ENCODE results near the gene NGFR.
A peak's percentile ranks its signal among the peaks of the same experiment; 100 is the strongest.

Gene NGFR, protein sequence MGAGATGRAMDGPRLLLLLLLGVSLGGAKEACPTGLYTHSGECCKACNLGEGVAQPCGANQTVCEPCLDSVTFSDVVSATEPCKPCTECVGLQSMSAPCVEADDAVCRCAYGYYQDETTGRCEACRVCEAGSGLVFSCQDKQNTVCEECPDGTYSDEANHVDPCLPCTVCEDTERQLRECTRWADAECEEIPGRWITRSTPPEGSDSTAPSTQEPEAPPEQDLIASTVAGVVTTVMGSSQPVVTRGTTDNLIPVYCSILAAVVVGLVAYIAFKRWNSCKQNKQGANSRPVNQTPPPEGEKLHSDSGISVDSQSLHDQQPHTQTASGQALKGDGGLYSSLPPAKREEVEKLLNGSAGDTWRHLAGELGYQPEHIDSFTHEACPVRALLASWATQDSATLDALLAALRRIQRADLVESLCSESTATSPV

DNA sequence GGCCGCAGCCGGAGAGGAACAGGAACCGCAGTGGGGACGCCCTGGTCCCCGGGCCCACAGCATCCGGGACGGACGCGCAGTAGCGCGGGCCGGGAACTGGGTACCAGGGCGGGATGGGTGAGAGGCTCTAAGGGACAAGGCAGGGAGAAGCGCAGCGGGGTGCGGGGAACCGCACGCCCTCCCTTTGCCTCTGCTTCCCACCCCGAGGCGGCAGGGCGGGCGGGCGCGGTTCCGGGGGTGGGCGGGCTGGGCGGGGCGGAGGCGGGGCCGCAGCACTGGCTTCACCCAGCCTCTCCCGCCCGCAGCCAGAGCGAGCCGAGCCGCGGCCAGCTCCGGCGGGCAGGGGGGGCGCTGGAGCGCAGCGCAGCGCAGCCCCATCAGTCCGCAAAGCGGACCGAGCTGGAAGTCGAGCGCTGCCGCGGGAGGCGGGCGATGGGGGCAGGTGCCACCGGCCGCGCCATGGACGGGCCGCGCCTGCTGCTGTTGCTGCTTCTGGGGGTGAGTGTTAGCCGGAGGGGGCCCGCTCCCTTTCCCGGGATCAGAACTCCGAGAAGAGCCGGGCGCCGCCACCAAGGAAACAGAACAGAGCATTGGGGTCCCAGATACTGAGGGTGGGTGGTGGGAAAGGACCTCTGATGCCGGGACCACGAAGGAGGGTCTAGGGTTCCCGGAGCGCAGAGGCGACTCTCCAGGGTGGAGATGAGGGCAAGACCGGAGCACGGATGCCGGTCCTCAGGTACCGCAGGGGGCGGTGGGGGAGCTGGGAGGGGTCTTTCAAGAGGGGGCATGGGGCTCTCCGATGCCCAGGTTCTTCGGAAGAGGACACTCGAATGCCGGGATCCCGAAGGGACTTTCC, at the start of gene NGFR:
Gene NGFR, plus strand, starts transcription at position 308 of the 856 bp plus-strand sequence. Its CDS starts 125 bp downstream, at position 433.
- no peak for DNase-seq (ENCODE audit: low read depth)

DNA sequence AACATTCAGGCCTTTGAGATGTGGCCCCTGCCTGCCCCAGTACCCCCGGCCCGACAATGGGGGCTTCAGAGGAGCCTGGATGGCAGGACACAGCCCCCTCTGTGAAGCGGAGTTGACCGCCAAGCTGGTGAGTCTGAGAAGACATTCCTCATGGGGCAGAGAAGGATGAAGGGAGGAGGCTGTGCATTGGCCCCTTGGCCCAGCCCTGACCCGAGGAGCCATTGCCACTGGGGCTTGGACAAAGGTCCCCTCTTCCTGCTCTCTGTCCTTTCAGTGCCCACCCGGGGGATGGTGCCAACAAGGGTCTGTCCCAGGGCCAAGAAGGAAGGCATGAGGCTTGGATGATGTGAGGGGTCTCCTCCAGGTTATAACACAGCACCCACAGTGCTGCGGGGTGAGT, 49.5 kb upstream of the NGFR start:
- no peak for DNase-seq (ENCODE audit: low read depth)

DNA sequence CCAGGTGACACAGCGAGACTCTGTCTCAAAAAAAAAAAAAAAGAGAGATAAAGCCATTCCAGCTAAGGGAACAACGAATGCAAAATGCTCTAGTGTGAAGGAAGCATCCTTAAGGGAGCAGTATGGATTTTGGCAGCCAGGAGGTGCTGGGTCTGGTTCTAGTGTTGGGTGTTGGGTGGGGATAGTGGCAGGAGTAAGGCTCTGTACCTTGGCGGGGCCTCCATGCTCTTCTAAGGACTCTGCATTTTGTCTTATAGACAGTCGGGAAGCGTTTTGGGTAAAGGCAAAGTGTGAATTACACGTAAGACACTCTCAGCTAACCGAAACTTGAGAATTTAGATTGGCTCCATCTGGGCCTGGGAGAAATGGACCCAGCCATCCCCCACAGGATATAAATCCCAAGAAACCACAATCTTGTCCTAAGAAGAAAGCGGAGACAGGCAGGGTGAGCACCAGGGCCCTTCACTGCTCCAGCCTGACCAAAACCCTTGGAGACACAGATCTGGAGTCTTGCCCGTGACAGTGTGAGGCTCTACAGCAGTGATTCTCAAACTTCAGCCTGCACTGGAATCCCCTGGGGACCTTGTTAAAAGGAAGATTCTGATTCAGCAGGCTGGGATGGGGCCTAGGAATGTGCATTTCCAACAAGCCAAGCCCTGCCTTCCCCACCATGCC, 47.3 kb upstream of the NGFR start:
- no peak for DNase-seq (ENCODE audit: low read depth)

DNA sequence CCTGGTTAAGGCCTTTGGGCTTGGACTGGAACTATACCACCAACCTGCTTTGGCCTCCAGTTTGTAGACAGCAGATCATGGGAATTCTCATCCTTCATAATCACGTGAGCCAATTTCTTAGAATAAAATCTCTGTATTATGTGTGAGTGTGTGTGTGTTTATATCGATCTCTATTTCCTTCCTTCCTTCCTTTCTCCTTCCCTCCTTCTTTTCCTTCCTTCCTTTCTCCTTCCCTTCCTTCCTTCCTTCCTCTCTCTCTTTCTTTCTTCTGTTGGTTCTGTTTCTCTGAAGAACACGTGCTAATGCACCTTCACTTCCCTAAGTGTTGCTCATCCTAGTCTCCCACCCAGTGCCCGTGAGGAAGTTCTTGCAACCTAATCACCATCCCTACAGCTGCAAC, 44.9 kb upstream of the NGFR start:
- DNase-seq (ENCODE audit: low read depth) = no peak

DNA sequence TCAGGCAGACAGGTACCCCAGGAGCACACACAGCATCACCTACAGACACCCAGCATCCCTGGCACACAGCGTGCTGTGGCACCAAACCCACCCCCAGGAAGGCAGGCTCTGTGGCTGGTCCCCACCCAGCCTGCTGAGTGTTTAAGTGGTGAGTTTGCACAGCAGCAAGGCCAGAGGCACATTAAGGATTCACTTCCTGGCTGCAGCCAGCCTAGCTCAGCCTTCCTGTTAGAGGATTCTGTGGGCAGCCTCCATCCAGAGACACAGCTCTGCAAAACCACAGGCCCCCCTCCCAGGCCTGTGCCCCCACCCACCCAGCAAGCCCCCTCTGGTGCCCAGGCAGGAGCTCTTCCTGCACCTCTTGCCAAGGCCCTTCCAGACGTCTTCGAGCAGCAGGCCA, 44.4 kb upstream of the NGFR start:
- no peak for DNase-seq (ENCODE audit: low read depth)

DNA sequence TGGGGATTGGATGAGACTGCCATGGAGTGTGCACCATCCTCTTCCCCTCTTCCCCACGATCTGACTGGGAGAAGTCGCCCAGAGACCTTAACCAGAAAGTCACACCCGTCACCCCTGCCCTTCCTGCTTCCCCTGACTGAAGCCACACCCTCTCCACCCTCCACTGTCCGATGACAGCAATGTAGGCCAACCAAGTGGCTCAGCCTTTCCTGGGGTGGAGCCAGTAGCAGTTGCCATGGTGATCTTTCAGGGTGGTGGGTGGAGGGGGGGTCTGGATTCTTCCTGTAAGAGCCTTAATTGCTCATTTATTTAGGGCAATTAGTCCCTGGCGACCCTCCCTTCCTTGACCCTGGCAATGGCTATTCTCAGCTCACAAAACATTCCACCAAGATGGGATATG, 42.9 kb upstream of the NGFR start:
- no peak for DNase-seq (ENCODE audit: low read depth)

DNA sequence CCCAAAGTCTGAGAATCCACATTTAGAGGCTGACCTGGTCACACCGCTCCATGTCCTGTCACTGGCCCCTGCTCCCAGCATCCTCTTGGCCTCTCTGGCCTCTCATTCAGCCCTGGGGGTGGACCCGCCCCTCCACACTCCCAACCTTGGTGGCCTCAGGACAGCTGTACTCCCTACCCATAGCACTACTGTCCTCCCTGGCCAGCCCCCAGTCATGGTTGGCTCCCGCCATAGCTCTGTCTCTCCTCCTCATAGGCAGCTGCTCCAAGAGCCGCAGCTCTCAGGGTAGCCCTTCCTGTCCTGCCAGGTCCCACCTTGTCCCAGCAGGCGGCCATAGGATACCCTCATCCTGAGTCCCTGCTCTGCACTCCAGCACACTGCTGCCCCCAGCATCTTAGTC, 42.4 kb upstream of the NGFR start:
- DNase-seq (ENCODE audit: low read depth) = no peak

DNA sequence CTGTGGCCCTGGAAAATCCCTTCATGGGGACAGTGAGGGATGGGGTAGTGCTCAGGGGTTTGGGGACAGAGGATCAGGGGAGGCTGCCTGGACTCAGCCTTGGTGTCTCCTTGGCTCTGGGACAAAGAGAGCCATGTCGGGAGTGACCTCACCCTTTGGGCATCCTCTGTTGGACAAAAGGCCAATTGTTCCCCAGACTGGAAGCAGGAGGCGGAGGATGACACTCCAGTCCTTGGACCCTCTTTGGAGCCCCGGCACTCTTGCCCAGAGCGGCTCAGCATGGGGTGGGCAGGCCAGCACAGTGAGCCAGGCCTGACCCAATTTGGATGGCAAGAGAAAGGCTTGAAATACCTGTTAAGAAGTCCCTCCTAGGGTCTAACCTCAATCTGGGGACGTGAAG, 41.0 kb upstream of the NGFR start:
- no peak for DNase-seq (ENCODE audit: low read depth)

DNA sequence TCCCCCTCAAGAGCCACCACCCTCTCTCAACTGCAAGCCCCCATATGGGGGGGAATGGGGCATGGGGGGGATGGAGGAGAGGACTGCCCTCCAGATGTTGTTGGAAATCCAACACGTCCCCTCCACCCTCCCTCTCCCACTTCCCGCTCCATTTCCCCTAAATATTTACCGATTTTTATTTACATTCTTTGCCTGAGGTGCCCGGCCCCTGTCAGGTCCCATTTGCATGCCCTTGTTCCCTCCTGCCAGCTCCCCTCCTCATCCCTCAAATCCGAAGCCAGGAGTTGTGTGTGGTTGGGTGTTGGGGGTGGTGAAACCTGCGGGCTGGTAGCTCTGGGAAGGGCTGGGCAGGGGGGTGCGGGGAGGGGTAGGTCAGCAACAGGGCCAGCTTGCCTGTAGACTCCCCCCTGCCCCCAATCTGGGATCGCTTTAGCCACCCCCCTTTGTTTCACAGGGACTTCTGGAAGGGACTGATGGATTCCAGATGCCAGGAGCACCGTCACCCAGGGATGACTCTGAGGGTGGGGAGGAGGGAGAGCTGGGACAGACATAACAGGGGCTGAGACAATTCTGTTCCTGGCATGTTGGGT, 39.7 kb upstream of the NGFR start:
- no peak for DNase-seq (ENCODE audit: low read depth)

DNA sequence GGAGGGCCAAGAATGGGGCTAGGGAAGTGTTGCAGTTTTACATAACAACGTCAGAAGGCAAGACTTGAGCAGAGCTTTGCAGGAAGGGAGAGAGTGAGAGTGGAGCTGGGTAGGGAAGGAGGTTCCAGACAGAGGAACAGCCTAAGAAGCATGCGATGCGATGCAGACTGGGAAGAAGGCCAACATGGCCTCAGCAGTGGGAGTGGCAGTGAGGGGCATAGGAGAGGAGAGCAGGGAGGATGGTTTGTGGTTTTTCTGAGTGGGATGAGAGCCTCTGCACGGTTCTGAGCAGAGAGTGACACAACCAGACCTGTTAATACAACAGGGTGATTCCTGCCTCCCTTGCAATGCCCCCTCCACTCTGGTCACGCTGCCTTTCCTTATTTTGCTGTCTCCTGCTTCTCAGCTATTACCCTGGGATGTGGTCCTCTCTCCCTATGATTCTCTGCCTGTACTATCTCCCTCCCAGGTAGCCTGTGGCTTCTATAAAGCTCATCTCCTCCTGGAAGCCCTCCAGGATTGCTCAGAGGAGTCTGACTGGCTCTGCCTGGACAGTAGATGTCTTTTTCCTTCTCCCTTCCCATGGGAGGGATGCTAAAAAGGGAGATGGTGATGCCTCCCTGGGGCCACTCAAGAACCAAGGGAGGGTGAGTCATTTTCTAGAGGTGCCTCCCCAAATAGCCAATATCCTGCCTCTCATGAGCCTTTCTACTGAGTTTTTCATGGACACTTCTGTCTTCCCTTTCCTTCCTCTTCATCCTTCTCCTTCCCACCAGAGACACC, 38.7 kb upstream of the NGFR start:
- peak; percentile 43 for DNase-seq (ENCODE audit: low read depth)

DNA sequence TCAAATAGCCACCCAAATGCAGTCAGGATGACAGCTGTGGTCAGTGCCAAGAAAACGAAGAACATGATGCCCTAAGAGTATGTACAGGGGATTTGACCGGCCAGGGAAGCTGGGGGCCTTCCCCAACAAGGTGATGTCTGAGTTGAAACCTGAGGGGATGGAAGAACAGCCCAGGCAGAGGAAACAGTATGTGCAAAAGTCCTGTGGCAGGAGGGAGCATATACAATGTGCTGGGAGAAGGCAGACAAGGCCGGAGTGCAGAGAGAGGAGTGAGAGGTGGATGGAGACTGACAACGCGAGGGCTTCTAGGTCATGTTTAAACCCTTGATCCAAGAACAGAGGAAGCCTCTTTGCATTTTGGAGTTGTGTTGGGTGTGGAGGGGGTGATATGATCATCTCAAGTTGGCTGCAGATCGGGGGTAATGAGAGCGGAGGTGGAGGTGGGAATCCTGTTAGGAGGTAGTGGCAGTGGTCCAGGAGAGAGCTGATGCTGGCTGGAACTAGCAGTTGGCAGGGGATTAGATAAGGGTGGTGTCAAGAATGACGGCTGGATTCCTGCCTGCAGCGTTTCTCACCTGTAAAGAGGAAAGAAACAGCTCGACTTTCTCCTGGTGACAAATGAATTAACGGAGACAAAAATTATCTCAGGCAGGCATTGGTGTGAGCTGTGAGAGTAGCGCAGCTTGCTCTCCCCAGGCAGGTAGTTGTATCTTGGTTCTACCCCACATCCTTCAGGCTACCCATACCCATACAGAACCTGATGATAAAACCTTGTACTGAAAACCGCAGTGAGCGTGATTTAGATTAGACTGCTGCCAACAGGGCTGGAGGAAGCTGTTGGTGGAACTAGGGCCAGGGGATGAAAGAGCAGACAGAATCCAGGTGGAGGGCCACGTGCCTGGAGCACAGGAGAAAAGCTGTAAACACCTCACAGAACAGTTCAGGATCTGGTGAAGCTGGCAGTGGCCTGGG, 37.2 kb upstream of the NGFR start:
- DNase-seq (ENCODE audit: low read depth) = no peak

DNA sequence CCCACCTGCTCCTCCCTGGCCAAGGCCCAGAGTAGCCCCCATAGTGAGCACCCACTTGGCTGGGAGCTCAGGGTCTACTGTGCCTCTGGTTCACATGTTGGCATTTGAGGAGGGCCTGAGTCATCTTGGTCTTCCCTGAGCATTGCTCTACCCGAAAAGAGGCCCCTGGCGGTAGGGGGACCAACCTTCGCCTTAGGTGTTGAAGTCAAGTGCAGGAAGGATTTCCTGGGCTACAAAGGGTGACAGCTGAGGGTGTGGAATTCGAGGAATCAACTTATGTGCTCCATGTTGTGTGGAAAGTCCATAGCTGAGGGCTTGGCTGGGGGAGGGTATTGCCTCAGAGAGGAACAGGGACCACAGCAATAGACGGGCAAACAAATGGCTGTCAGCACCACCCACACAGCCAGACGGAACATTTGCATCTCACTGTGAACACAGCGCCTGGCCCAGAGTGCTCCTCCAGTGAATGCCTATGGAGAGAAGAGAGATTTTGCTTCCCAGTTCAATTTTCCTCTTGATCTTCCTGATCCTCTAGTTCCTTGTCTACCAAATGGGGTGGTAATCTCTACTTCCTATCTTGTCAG, 35.6 kb upstream of the NGFR start:
- no peak for DNase-seq (ENCODE audit: low read depth)

DNA sequence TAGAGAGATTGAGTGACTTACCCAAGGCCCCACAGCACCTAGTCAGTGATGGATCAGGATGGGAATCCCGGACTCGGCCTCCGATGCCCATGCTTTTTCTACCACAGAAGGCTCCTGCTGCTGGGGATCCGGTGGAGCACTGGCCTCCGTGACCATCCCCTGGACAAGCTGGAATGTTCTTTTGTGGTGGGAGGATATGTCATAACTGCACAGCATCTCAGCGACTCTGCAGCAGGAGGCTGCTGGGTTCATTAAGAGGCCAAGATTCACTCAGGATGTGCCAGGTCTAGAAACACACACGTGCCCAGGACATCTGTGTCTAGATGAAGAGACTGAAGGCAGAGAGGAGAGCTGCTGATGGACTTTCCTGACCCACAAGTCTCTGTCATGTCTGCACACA, 34.7 kb upstream of the NGFR start:
- DNase-seq (ENCODE audit: low read depth) = no peak

DNA sequence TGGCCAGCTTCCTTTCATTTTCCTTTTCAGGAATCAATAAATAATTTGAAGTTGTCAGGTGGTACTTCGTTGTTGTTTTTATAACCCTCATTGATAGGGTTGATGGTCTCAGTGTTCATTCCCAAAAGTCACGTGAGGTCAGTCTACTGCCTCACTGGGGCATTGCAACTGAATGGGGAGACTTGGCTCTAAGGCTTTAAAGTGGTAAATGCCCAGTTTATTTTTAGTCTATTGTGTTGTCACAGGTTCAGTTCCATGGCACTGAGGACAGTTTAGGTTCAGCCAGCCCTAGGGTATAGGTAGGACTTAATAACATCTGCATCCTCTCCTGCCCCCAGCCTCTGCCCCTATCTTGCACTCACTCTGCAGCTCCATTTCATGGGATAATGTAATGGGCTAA, 33.5 kb upstream of the NGFR start:
- DNase-seq (ENCODE audit: low read depth) = no peak

DNA sequence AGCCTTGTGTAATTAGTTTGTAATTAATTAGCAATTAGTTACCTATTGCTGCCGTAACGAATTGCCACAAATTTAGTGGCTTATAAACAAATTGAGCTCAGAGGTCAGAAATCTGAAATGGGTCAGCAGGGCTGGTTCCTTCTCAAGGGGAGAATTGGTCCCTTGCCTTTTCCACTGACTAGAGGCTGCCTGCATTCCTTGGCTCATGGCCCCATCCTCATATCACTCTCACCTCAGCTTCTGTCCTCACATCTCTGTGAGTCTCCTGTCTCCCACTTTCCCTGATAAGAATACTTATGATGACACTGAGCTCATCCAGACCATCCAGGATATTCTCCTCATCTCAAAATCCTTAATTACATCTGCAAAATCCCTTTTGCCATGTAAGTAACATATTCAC, 31.0 kb upstream of the NGFR start:
- no peak for DNase-seq (ENCODE audit: low read depth)

DNA sequence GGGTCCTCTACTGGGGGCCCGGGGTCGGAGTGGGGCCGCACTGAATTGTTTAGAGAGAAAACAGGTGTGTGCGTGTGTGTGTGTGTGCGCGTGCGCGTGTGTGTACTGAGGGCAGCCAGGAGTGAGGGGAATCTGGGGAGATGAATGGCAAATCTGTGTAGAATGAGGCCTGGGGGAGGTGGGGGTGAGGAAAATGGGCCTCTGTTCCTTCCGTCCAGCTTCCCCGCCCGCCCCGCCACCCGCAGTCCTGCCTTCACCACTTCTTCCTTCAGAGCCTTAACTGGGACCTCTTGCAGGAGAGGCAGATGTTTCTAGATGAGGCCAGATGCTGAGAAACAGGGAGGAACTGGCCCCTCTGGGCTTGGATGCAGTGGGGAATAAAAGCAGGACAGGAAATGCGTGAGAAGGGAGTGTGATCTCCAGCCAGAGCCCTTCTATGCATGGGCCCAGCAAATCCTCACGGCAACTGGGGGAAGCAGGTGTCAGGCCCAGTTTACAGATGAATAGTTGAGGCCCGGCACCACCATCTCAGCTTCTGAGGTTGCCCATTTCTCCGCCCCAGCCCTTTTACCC, 29.7 kb upstream of the NGFR start:
- no peak for DNase-seq (ENCODE audit: low read depth)

DNA sequence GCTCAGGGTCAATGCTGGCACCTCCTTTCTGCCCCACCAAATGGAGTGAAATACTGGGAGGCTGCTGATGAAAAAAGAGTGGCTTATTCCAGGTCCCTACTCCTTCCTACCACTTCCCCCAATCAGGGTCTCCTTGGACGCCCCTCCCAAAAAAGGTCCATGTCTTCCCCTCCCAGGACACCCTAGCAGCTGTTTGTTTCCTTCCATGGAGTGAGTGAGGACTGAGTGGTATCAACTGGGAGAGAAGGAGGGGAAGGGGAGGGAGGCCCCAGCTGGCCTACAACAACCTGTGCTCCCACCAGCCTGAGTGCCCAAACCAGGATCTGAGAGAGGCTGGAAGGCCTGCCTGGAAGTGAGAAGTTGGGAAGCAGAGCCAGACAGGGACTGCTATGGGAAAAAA, 28.7 kb upstream of the NGFR start:
- DNase-seq (ENCODE audit: low read depth) = no peak

DNA sequence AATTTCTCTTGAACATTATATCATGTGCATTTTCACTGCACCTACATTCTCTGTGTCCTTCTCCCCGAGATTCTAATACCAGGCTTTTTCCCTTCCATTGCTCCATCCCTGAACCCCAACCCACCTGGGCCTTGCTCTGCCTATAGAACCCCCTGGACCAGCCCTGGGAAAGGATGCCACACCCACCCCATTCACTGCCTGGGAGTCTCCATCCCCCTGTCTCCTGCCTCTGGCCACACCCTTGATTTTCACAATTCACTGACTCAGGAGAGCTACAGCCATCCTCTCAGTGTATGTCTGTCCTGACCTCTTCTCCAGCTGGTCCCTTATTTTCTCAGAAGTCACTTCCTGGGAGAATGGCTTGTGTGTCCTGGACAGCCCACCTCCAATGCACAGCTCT, 27.9 kb upstream of the NGFR start:
- DNase-seq (ENCODE audit: low read depth) = no peak

DNA sequence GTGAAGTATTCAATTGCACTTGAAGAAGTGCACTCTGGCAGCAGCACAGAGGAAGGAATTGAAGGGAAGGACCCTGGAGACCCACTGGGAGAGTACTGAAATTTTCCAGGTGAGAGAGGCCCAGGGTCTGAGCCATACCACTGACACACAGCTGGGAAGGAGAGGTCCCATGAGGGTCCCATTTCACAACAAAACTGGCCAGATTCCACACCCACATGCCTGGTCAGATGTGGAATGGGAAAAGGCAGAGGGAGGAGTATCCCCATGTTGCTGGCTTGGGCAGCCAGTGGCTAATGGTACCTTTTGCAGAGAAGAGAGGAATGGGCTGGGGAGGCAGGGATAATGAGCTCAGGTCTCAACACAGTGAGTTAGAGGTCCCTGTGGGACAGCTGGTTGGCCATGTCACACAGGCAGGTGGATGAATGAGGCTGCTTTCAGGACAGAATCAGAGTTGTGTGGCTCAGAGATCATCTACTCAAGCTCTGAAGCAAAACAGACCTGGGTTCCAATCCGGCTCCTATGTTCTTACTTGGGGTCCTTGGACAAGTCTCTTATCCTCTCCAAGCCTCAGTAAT, 26.2 kb upstream of the NGFR start:
- DNase-seq (ENCODE audit: low read depth) = no peak

Measured in fibroblast of the conjunctiva (primary cell).